Measurements from ENCODE around the gene DNAJB13. TPM values are rescaled to one million over a fixed set of nuclear protein-coding genes. Genes with fewer than 3 reads are reported as not detected.
"Not testable (repeated sequence)": the region's sequence is repeated elsewhere in the genome, so short reads cannot be mapped to it uniquely, and the experiment has no call there.

Gene DNAJB13
- total RNA-seq, 1 donor from 2014 or later = 0.46 TPM

DNA sequence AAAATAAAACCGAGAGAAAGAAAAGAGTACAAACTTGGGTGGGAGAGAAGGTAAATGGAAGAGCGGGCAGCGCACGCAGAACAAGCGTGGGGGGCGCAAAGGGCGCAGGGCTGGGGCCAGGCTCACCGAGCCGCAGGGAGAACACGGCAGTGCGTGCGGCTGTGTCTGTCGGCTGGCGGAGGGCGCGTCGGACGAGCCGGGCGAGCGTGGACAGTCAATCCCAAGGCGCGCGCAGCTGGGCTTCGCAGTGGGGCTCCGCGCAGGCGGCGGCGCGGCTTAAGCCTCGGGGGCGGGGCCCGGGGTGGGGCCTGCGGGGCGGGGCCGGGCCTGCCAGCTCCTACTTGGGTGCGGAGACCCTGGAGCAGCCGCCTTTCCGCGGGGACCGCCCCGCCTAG, 31.8 kb downstream of the DNAJB13 start, which contains the start of gene UCP2:
TSS of gene UCP2 (minus strand) at position 249 of the 395 bp plus-strand sequence. CDS start 4,465 bp downstream, outside the sequence.
- DNase-seq (ENCODE audit: low read depth) = no peak
- TF ChIP-seq, protein P1, sequence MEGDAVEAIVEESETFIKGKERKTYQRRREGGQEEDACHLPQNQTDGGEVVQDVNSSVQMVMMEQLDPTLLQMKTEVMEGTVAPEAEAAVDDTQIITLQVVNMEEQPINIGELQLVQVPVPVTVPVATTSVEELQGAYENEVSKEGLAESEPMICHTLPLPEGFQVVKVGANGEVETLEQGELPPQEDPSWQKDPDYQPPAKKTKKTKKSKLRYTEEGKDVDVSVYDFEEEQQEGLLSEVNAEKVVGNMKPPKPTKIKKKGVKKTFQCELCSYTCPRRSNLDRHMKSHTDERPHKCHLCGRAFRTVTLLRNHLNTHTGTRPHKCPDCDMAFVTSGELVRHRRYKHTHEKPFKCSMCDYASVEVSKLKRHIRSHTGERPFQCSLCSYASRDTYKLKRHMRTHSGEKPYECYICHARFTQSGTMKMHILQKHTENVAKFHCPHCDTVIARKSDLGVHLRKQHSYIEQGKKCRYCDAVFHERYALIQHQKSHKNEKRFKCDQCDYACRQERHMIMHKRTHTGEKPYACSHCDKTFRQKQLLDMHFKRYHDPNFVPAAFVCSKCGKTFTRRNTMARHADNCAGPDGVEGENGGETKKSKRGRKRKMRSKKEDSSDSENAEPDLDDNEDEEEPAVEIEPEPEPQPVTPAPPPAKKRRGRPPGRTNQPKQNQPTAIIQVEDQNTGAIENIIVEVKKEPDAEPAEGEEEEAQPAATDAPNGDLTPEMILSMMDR (conservative IDR thresholded peaks at IDR 0.05; ENCODE audit: low read depth, low read length) = no peak
- H3K4me3 ChIP-seq (ENCODE audit: low read depth, low read length) = peak within 1 kb of the TSS; percentile 76

DNA sequence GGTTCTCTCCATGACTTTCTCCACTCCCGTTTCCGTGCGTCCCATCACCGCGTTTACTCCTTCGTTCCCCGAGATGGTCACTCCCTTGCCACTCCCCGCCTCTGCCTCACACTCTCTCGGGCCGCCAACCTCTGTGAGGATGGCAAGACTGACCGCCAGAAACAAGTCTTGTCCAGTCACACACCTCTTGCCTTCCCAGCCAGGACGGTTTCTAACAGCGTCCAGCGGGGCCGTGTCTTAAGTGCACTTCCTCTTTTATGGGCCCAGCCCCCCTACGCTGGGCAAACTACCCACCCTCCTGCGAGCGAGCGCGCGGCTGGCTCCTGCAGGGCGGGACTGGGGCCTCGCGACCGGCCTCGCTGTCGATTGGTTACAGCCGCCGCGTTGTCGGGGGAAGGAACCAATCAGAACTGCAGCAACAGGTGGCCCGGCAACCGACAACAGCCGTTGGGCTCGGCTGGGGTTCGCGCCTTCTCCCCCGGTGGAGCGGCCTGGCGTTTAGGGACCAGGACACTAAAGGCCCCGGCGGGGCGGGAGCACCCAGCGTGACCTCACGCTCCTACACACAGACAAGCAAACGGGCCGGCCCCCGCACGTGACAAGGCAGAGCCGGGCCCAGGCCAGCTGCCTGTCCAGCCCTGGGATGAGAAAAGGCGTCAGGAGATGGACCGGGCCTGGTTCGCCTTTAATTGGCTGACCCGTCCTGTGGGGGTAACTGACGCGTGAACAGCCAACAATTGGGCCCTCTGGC, 32.3 kb downstream of the DNAJB13 start:
- peak; percentile 26 for DNase-seq (ENCODE audit: low read depth)
- TF ChIP-seq, protein P1 (conservative IDR thresholded peaks at IDR 0.05; ENCODE audit: low read depth, low read length) = no peak

DNA sequence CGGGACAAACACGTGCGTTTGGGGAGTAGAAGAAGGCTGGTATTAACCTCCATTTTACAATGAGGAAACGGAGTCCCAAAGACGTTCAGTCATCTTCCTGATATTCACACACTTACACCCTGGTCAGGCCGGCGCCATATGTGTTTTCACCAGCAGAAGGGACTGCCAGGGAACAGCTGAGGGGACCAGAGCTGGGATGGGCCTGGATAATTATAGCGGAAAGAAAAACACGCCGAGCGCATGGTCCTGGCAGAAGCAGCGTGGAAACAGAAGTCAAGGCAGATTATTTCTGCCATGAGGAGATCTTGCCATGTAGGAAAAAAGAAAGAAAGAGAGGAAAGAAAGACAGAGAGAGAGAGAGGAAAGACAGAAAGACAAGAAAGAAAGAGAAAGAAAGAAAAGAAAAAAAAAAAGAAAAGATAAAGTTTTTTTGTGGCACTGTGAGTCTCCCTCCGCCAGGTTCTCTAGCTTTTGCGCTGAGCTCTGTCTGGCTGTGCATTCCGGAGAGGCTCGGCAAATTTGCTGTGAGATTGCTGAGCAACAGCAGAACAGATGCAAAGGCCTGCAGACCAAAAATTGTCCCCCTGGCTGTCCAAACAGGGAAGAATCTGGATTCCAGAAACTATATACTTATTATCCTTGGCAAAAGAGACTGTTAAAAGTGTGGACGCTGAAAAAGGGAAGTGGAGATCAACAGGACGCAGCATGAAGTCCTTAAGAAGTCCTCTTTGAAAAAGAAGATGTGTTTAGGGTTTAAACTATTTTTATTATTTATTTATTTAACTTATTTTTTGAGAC, 33.1 kb downstream of the DNAJB13 start:
- TF ChIP-seq, protein P1 (conservative IDR thresholded peaks at IDR 0.05; ENCODE audit: low read depth, low read length) = no peak
- peak overlapping the region; percentile 76 for H3K4me3 ChIP-seq (ENCODE audit: low read depth, low read length)
- no peak for DNase-seq (ENCODE audit: low read depth)

More for the DNA sequence above, 32.3 kb downstream of the DNAJB13 start:
- peak overlapping the region; percentile 76 for H3K4me3 ChIP-seq (ENCODE audit: low read depth, low read length)

DNA sequence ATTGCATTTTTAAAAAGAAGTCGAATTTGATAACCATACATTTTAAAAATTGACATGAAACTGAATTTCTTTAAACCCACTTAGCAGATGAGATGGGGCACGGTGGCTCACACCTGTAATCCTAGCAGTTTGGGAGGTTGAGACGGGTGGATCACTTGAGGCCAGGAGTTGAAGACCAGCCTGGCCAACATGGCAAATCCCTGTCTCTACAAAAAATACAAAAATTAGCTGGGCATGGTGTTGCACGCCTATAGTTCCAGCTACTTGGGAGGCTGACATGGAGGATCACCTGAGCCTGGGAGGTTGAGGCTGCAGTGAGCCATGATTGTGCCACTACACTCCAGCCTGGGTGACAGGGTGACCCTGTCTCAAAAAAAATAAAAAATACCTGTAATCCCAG, 34.8 kb downstream of the DNAJB13 start:
- H3K4me3 ChIP-seq (ENCODE audit: low read depth, low read length); DNase-seq (ENCODE audit: low read depth): not testable (repeated sequence)

DNA sequence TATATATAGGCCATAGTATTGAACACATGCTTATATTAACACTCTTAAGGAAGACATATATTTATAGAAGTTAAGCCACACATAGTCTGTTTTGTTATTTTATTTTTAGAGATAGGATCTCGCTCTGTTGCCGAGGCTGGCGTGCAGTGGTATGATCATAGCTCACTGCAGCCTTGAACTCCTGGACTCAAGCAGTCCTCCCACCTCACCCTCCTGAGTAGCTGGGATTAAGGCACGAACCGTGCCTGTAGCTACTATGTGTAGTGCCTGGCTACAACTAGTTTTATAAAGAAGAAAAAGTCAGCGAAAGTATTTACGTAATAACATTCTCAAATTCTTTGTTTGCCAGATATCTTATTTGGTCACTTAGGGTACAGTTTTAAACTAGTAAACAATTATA, 37.4 kb downstream of the DNAJB13 start:
- TF ChIP-seq, protein P1 (conservative IDR thresholded peaks at IDR 0.05; ENCODE audit: low read depth, low read length) = no peak
- no peak for DNase-seq (ENCODE audit: low read depth)
- H3K4me3 ChIP-seq (ENCODE audit: low read depth, low read length) = no peak overlapping the region

DNA sequence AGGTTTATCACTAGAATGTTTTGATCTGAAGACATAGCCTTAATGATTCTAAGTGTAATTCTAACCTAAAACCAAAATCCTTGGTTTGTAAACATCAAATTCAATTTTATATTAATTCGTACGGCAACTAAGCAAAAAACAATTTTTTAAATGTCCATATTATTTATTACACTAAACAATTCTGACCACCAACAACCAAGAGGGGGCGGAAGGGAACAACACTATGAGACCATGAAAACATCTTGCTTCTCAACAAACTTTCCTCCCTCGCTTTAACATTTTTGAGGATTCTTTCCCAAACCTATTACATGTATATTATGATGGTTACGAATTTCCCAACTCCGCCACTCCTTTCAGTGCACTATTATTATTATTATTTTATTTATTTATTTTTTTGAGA, 38.3 kb downstream of the DNAJB13 start:
- TF ChIP-seq, protein P1 (conservative IDR thresholded peaks at IDR 0.05; ENCODE audit: low read depth, low read length) = peak; percentile 20
- no peak overlapping the region for H3K4me3 ChIP-seq (ENCODE audit: low read depth, low read length)
- no peak for DNase-seq (ENCODE audit: low read depth)

DNA sequence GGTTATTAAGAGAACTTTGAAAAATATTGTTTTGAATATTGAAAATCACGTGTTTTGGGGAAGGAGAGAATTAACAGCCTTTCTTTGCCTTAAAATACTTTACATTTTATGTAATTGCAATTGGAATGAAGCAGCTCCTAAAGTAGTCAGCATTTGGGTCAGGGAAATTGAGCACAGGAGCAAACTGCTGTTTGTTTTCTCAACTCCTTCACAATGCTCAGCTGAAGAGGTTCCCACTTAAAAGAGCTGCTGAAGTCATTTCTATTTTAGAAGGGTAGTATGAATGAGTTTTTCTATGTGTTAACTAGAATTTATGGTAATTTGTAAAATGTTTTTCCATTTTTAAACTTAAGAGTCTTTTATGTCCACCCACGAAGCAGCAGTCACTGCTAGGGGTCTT, 39.9 kb downstream of the DNAJB13 start:
- DNase-seq (ENCODE audit: low read depth) = no peak
- no peak overlapping the region for H3K4me3 ChIP-seq (ENCODE audit: low read depth, low read length)
- TF ChIP-seq, protein P1 (conservative IDR thresholded peaks at IDR 0.05; ENCODE audit: low read depth, low read length) = no peak
